H1 (cell line): Measurements from ENCODE around the gene SIPA1L3. TPM values are rescaled to one million over a fixed set of nuclear protein-coding genes. Genes with fewer than 3 reads are reported as not detected.

ENCODE experiments used
- HDAC2 ChIP-seq, 2 experiments: fragments of 300-600 bp in 1 of 2; sonication (generic) in 1 of 2; IDR thresholded peaks; 2 replicates each; pipeline ENCODE4 v1.6.1; 2011 to 2012; ENCODE audit warnings: low read depth in 2 of 2, low read length in 2 of 2, mild to moderate bottlenecking in 2 of 2, moderate library complexity in 2 of 2, borderline replicate concordance in 1 of 2, inconsistent platforms in 1 of 2
- TAF7 ChIP-seq: optimal IDR thresholded peaks from 2 replicates; pipeline ENCODE3; 2011; ENCODE audit warnings: low read depth, mild to moderate bottlenecking, inconsistent platforms, low read length, moderate library complexity, borderline replicate concordance
- polyA plus RNA-seq, 7 experiments: library from polyadenylated mRNA; depleted of rRNA in 3 of 7; stranded (reverse) in 5 of 7; unstranded in 2 of 7; fragments of >200 nt in 5 of 7; fragments of 200-250 nt in 2 of 7; gene quantifications; 1 replicate in 5 of 7; 2 replicates in 1 of 7; 4 replicates in 1 of 7; pipeline versions ENCODE4 v1.2.1 to v1.2.3, GENCODE V29; 2011 to 2013; ENCODE audit warnings: missing spikeins in 2 of 7, mixed read lengths in 2 of 7
- total RNA-seq: library from RNA; stranded (reverse); fragmentation: NEBNext Ultra II Directional; extraction: Animal tissue kit (Norgen Biotek cat#: 25700); gene quantifications from 2 replicates; pipeline ENCODE4 v1.2.1, GENCODE V29; 2021

Gene SIPA1L3
- total and polyA plus RNA-seq, 2 of the 8 experiments (the other 6 are each of a cell fraction or from before 2014, with no cell fraction given) = 15.0 to 54.9 TPM

- TF ChIP-seq HDAC2 (IDR thresholded peaks at IDR 0.05; ENCODE audit: borderline replicate concordance in 1 of 2, low read depth in 2 of 2, low read length in 2 of 2) = no peak
- TF ChIP-seq TAF7 = no peak
Observed at GRCh38 chr19:38228005-38228377, 321.0 kb downstream of the SIPA1L3 start (continued).
